GM12878 (cell line): ENCODE data around the gene RARRES2. TPM values are rescaled to one million over a fixed set of nuclear protein-coding genes. Genes with fewer than 3 reads are reported as not detected.

Source experiments
- ATAC-seq: fragments of 200-7000 bp; cut with Tn5 transposase; 3 replicates; pipeline ENCODE4 v1.9.1; 2020; ENCODE audit warnings: mild to moderate bottlenecking, moderate library complexity
- BruUV-seq: library from RNA; stranded (reverse); fragments of 400-500 nt; replicated peaks from 2 replicates; lab custom pipeline; 2021; lab: Mats Ljungman, UMichigan
- CTCF ChIA-PET: fragments of 300-600 bp; sonication (Branson Sonifier 250); formaldehyde crosslinking; extraction: SDS; loops from one replicate; lab custom pipeline; 2021; ENCODE audit warnings: inconsistent platforms; lab: Yijun Ruan, JAX
- POLR2A ChIA-PET: fragments of 350-600 bp; formaldehyde crosslinking; extraction: SDS; loops from one replicate; lab custom pipeline; 2021; ENCODE audit warnings: inconsistent platforms; lab: Charles Lee
- RAD21 ChIA-PET: fragments of 300-600 bp; sonication (Branson Sonifier 250); formaldehyde crosslinking; loops from one replicate; lab custom pipeline; 2023; ENCODE audit warnings: antibody characterized with exemption; ENCODE audit not compliant: unreplicated experiment; lab: Charles Lee
- SMC1A ChIA-PET: fragments of 300-600 bp; sonication (Branson Sonifier 250); formaldehyde crosslinking; loops from one replicate; lab custom pipeline; 2023; ENCODE audit not compliant: unreplicated experiment, uncharacterized antibody; lab: Charles Lee
- DNase-seq: peaks from one replicate; pipeline ENCODE4 v3.0.0-alpha.2; 2011; ENCODE audit warnings: low read depth, low spot score
- FAIRE-seq: peaks from 3 replicates; lab custom pipeline; 2011; peaks lifted over from hg19 to GRCh38; lab: Jason Lieb, UNC
- H2AFZ ChIP-seq: 2 replicates; pipeline ENCODE4 v1.6.0; 2011; ENCODE audit warnings: low read depth, low read length, control low read depth; ENCODE audit not compliant: control insufficient read depth
- H3K27ac ChIP-seq: 2 replicates; pipeline ENCODE4 v1.5.1; 2011; ENCODE audit warnings: control low read depth; ENCODE audit not compliant: control insufficient read depth, insufficient read depth
- H3K27me3 ChIP-seq, 2 experiments: replicated peaks in 1 of 2; 2 replicates each; pipeline versions ENCODE4 v1.6.0 to v1.6.1; 2011; ENCODE audit warnings: low read length in 1 of 2; ENCODE audit not compliant: control insufficient read depth in 2 of 2, insufficient read depth in 2 of 2
- H3K36me3 ChIP-seq, 2 experiments: 2 replicates each; pipeline ENCODE4 v1.5.1; 2011; ENCODE audit warnings: low read length in 1 of 2; ENCODE audit not compliant: control insufficient read depth in 2 of 2, insufficient read depth in 2 of 2
- H3K4me1 ChIP-seq: 2 replicates; pipeline ENCODE4 v1.6.1; 2011; ENCODE audit warnings: mild to moderate bottlenecking, low read length, moderate library complexity, mixed read lengths; ENCODE audit not compliant: control insufficient read depth, insufficient read depth
- H3K4me2 ChIP-seq: 2 replicates; pipeline ENCODE4 v1.6.0; 2011; ENCODE audit warnings: control low read depth; ENCODE audit not compliant: control insufficient read depth, insufficient read depth
- H3K4me3 ChIP-seq: fragments of 200-600 bp; sonication (generic); 2 replicates; pipeline ENCODE4 v1.5.1; 2016
- H3K79me2 ChIP-seq: 2 replicates; pipeline ENCODE4 v1.6.0; 2011; ENCODE audit warnings: low read length; ENCODE audit not compliant: control insufficient read depth, insufficient read depth
- H3K9ac ChIP-seq: 2 replicates; pipeline ENCODE4 v1.8.0; 2011; ENCODE audit warnings: low read length, control low read depth, mixed read lengths; ENCODE audit not compliant: control insufficient read depth, insufficient read depth
- H3K9me3 ChIP-seq: replicated peaks from 3 replicates; pipeline ENCODE4 v1.5.1; 2011; ENCODE audit warnings: mild to moderate bottlenecking, low read length; ENCODE audit not compliant: control insufficient read depth, insufficient read depth
- H4K20me1 ChIP-seq: 2 replicates; pipeline ENCODE4 v1.6.0; 2011; ENCODE audit not compliant: control insufficient read depth, insufficient read depth
- BHLHE40 ChIP-seq, 2 experiments: fragments of 450-650 bp in 1 of 2; IDR thresholded peaks; 2 replicates each; pipeline ENCODE4 v1.6.1; 2011 to 2017; ENCODE audit warnings: low read depth in 2 of 2, borderline replicate concordance in 1 of 2, improper control_type of control experiment in 1 of 2, low read length in 1 of 2, mild to moderate bottlenecking in 1 of 2
- CHD1 ChIP-seq: IDR thresholded peaks from 2 replicates; pipeline ENCODE4 v1.6.1; 2012; ENCODE audit warnings: low read depth, low read length, improper control_type of control experiment
- EP300 ChIP-seq, 2 experiments: fragments of 150-350 bp in 1 of 2; IDR thresholded peaks; 2 replicates each; pipeline ENCODE4 v1.6.1; 2011 to 2012; ENCODE audit warnings: low read depth in 2 of 2, low read length in 2 of 2, borderline replicate concordance in 1 of 2, improper control_type of control experiment in 1 of 2, inconsistent platforms in 1 of 2; ENCODE audit not compliant: control insufficient read depth in 1 of 2
- ETV6 ChIP-seq, 2 experiments: fragments of 450-650 bp in 1 of 2; IDR thresholded peaks in 1 of 2; conservative IDR thresholded peaks in 1 of 2; 2 replicates each; pipeline ENCODE4 v1.6.1; 2014; ENCODE audit warnings: antibody characterized with exemption in 1 of 2, borderline replicate concordance in 1 of 2, low read depth in 1 of 2, mild to moderate bottlenecking in 1 of 2, moderate library complexity in 1 of 2
- GABPA ChIP-seq: IDR thresholded peaks from 2 replicates; pipeline ENCODE4 v1.6.1; 2014; ENCODE audit warnings: antibody characterized with exemption, low read depth, mild to moderate bottlenecking, inconsistent platforms
- HCFC1 ChIP-seq: fragments of 150-350 bp; IDR thresholded peaks from 2 replicates; pipeline ENCODE4 v1.6.1; 2014; ENCODE audit warnings: low read length
- HDAC6 ChIP-seq: fragments of 200-600 bp; sonication (generic); IDR thresholded peaks from one replicate; pipeline ENCODE4 v1.8.0; 2017; ENCODE audit warnings: antibody characterized with exemption; ENCODE audit not compliant: unreplicated experiment
- KAT2A ChIP-seq: conservative IDR thresholded peaks from 2 replicates; pipeline ENCODE4 v1.6.1; 2011; ENCODE audit warnings: low read depth, low read length; ENCODE audit not compliant: control insufficient read depth
- NFXL1 ChIP-seq: fragments of 450-650 bp; IDR thresholded peaks from 2 replicates; pipeline ENCODE4 v1.6.1; 2017; ENCODE audit warnings: antibody characterized with exemption, mild to moderate bottlenecking, borderline replicate concordance
- ZNF274 ChIP-seq: IDR thresholded peaks from one replicate; pipeline ENCODE4 v1.8.0; 2011; ENCODE audit not compliant: insufficient read length, insufficient read depth
- WGBS: methylation state at CpG from one replicate; pipeline ENCODE4 v1.1.6; 2016; ENCODE audit warnings: low lambda C conversion rate; ENCODE audit not compliant: insufficient replicate concordance, insufficient coverage; ENCODE audit errors: missing lambda C conversion rate; 5-methylcytosine and 5-hydroxymethylcytosine counted together
- in situ Hi-C: fragments of 300-500 bp; cut with MboI; formaldehyde crosslinking; loops from 9 replicates; pipeline ENCODE4 v1.14.3; 2018; ENCODE audit warnings: mixed read lengths
- intact Hi-C: fragments of 100-400 bp; cut with micrococcal nuclease; formaldehyde crosslinking; loops from one replicate; pipeline ENCODE4 v1.14.2; 2022; ENCODE audit not compliant: unreplicated experiment
- polyA plus RNA-seq, 11 experiments: library from polyadenylated mRNA; depleted of rRNA in 4 of 11; unstranded in 6 of 11; stranded (reverse) in 5 of 11; fragments of >200 nt; fragmentation: Nextera tagmentation in 4 of 11; fragmentation: Illumina TruSeq in 1 of 11; extraction: Ambion mirVana in 4 of 11; extraction: Trizol in 1 of 11; gene quantifications; 1 replicate in 1 of 11; 2 replicates in 10 of 11; pipeline versions ENCODE4 v1.2.1 to v1.2.3, GENCODE V29; 2011 to 2016; ENCODE audit warnings: inconsistent platforms in 2 of 11, missing spikeins in 2 of 11, low read depth in 1 of 11
- total RNA-seq, 4 experiments: library from RNA; depleted of rRNA in 3 of 4; stranded (reverse); fragments of >200 nt in 3 of 4; fragmentation: Illumina TruSeq in 1 of 4; extraction: Trizol in 1 of 4; gene quantifications; 2 replicates each; pipeline versions ENCODE4 v1.2.1 to v1.2.3, GENCODE V29; 2013 to 2021
- TF ChIP-seq, protein P1 (sequence below): IDR thresholded peaks from 2 replicates; pipeline ENCODE4 v1.6.1; 2011; ENCODE audit warnings: borderline replicate concordance, low read depth, mild to moderate bottlenecking, moderate library complexity, low read length; ENCODE audit not compliant: insufficient read depth, poor library complexity, severe bottlenecking
- TF ChIP-seq, protein P2 (sequence below): IDR thresholded peaks from 2 replicates; pipeline ENCODE4 v1.6.1; 2012; ENCODE audit warnings: low read length, inconsistent platforms
- TF ChIP-seq, protein P3 (sequence below): fragments of 450-650 bp; IDR thresholded peaks from 2 replicates; pipeline ENCODE4 v1.6.1; 2017; ENCODE audit warnings: mild to moderate bottlenecking, low read depth, inconsistent platforms; ENCODE audit not compliant: poor library complexity, severe bottlenecking

RARRES2 gene
- total and polyA plus RNA-seq, 10 of the 15 experiments (the other 5 are each of a cell fraction or from before 2014, with no cell fraction given), result 0.13 to 2.2 (median 0.40) TPM; not detected in 3

DNA sequence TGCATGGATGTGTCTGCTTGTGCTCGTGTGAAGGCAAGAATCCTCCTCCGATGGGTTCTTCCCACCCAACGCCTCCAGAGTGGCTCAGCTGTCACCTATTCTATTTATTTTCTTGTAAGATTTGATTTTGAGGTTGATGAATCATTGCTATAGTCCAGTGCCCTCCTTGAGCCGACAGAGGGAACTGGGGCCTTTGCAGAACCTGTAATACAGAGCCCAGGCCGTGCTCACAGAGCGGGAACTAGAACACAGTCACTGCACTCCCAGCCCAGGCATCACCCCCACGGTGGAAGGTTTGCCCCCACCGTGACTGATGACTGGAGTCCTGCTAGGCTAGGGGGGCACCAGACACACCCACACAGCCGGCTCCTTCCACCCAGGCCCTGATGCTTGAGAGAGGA, 2.0 kb downstream of the RARRES2 start (continued):
- TF ChIP-seq, protein P1, sequence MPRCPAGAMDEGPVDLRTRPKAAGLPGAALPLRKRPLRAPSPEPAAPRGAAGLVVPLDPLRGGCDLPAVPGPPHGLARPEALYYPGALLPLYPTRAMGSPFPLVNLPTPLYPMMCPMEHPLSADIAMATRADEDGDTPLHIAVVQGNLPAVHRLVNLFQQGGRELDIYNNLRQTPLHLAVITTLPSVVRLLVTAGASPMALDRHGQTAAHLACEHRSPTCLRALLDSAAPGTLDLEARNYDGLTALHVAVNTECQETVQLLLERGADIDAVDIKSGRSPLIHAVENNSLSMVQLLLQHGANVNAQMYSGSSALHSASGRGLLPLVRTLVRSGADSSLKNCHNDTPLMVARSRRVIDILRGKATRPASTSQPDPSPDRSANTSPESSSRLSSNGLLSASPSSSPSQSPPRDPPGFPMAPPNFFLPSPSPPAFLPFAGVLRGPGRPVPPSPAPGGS, result no peak
- TF ChIP-seq GABPA (no peak), HCFC1 (no peak), KAT2A (no peak)
- TF ChIP-seq, protein P2, sequence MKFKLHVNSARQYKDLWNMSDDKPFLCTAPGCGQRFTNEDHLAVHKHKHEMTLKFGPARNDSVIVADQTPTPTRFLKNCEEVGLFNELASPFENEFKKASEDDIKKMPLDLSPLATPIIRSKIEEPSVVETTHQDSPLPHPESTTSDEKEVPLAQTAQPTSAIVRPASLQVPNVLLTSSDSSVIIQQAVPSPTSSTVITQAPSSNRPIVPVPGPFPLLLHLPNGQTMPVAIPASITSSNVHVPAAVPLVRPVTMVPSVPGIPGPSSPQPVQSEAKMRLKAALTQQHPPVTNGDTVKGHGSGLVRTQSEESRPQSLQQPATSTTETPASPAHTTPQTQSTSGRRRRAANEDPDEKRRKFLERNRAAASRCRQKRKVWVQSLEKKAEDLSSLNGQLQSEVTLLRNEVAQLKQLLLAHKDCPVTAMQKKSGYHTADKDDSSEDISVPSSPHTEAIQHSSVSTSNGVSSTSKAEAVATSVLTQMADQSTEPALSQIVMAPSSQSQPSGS, result 0 out of 2 replicates have a peak, but pooled peaks have one; percentile 34
- TF ChIP-seq, all 136 proteins: peak for 2

DNA sequence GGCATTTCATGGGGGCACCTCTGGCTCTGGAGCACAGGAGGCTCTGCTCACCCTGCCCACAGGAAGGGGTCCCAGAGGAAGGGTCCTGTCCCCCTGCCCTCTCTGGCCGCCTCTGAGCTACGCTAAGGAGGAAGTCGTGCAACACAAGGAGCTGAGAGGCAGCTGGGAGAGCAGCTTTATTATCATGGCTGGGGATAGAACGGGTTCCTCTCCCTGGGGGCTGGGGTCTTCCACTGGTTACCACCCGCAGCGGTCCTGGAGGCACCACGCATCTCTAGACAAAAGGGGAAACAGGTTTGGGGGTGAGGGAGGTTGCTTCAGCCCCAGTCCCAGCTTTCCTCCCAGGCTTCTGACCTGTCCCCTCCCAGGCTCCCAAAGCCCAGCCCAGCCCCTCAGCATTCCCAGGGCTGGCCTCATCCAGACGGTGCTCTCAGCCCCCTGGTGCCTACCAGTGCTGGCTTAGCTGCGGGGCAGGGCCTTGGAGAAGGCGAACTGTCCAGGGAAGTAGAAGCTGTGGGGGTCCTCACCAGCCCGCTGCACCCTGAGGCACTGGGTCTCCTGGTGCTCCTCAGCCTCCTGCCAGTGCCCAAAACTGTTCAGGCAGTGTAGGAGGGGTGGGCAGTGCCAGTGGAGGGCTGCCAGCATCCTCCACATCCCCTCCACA, 3.1 kb downstream of the RARRES2 start:
- Histone ChIP-seq H3K4me3 (no peak overlapping the region), H3K27me3 (peaks cover 0 to 5% of the 10 kb centered on the region in 2 experiments; a peak in 2 of 4 replicates), H3K27ac (no peak overlapping the region), H3K9ac (no peak overlapping the region), H3K9me3 (no peaks in the 10 kb centered on the region; the same call in 2 of the 3 replicates), H3K4me2 (no peak overlapping the region), H3K79me2 (no peaks in the 10 kb centered on the region), H4K20me1 (no peaks in the 10 kb centered on the region), H3K36me3 (peaks cover 0 to 7% of the 10 kb centered on the region in 2 experiments; a peak in 2 of 4 replicates), H3K4me1 (peaks cover 8% of the 10 kb centered on the region), H2AFZ (no peak overlapping the region)
- CTCF ChIA-PET, result interaction anchor here (0.6 kb wide), 1 partner anchor 11 kb away, joined by 3 read pairs; no protein-coding TSS in a partner anchor
- intact Hi-C loops (no loop called here), in situ Hi-C loops (no loop called here)
- no peak for FAIRE-seq
- WGBS, result 83% methylated on average over 11 of the region's 11 CpGs
- ATAC-seq, result no peak
- POLR2A ChIA-PET, result no interaction called here
- SMC1A ChIA-PET, result no interaction called here
- RAD21 ChIA-PET, result no interaction called here
- no TSS peak for BruUV-seq
- no peak for DNase-seq
- TF ChIP-seq ETV6 (conservative IDR thresholded peaks at IDR 0.05 in 1 of 2, IDR thresholded peaks at IDR 0.05 in 1 of 2; ENCODE audit: borderline replicate concordance in 1 of 2, low read depth in 1 of 2) (no peak), BHLHE40 (IDR thresholded peaks at IDR 0.05; ENCODE audit: borderline replicate concordance in 1 of 2, low read depth in 2 of 2, low read length in 1 of 2) (no peak), CHD1 (no peak), HDAC6 (no peak), NFXL1 (no peak), ZNF274 (no peak), EP300 (IDR thresholded peaks at IDR 0.05; ENCODE audit: borderline replicate concordance in 1 of 2, control insufficient read depth in 1 of 2, low read depth in 2 of 2, low read length in 2 of 2) (no peak)
- TF ChIP-seq, protein P3, sequence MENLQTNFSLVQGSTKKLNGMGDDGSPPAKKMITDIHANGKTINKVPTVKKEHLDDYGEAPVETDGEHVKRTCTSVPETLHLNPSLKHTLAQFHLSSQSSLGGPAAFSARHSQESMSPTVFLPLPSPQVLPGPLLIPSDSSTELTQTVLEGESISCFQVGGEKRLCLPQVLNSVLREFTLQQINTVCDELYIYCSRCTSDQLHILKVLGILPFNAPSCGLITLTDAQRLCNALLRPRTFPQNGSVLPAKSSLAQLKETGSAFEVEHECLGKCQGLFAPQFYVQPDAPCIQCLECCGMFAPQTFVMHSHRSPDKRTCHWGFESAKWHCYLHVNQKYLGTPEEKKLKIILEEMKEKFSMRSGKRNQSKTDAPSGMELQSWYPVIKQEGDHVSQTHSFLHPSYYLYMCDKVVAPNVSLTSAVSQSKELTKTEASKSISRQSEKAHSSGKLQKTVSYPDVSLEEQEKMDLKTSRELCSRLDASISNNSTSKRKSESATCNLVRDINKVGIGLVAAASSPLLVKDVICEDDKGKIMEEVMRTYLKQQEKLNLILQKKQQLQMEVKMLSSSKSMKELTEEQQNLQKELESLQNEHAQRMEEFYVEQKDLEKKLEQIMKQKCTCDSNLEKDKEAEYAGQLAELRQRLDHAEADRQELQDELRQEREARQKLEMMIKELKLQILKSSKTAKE, result no peak
